Stimulated activated CD4-positive, alpha-beta T cell treated with anti-CD3 and anti-CD28 coated beads, TNF-alpha, amount 100 ng/mL, for 24 hours (primary cell): ENCODE results near the gene CLDND1.

Experiments
- DNase-seq, 3 experiments: peaks; one replicate each; pipeline ENCODE4 v3.0.0-alpha.2; 2020; ENCODE audit warnings: low read depth in 3 of 3

CLDND1 gene

DNA sequence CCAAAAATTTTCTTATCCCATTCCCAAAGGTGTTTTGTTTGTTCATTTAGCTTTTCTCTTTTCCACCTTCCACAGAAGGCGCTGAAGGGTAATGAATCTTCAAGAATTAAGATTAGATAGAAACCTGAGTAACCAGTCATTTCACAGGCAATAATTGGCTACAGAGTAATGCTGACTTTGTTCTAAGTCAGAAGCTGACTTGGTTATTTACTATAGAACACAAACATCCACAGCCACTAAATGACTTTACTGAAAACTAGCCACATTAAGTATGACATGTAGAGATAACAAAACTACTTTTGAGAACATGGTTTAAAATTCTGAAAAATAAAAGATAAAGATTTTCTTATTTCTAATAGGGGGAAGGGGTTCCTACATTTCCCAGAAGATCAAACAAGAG lies 7.8 kb downstream of the CLDND1 start:
- DNase-seq: no peak

- DNase-seq: no peak
Observed at GRCh38 chr3:98513736-98514135, 9.0 kb downstream of the CLDND1 start.

GRCh38 chr3:98513091-98513511 lies 9.6 kb downstream of the CLDND1 start:
- no peak for DNase-seq

- no peak for DNase-seq
Observed at GRCh38 chr3:98512576-98512975, 10.1 kb downstream of the CLDND1 start.

GRCh38 chr3:98508582-98508981 lies 14.1 kb downstream of the CLDND1 start:
- DNase-seq: no peak

DNA sequence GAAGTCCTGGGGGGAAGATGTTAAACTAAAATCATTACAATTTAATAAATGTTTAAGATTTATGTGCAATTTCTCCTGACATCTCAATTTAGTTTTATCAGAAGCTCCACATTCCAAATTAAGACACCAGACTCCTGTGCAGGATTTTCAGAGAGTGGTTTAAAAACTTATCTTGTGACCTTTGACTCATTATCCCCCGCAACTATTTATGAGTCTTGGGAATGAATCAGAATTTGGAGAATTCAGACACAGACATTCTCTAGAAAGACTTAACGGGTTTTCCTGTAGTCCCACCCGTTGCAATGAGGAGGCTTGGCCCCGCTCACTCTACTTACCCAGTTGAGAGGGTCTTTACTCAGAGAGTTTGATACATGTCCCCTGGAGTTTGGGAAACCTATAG lies 18.2 kb downstream of the CLDND1 start:
- DNase-seq: no peak

DNA sequence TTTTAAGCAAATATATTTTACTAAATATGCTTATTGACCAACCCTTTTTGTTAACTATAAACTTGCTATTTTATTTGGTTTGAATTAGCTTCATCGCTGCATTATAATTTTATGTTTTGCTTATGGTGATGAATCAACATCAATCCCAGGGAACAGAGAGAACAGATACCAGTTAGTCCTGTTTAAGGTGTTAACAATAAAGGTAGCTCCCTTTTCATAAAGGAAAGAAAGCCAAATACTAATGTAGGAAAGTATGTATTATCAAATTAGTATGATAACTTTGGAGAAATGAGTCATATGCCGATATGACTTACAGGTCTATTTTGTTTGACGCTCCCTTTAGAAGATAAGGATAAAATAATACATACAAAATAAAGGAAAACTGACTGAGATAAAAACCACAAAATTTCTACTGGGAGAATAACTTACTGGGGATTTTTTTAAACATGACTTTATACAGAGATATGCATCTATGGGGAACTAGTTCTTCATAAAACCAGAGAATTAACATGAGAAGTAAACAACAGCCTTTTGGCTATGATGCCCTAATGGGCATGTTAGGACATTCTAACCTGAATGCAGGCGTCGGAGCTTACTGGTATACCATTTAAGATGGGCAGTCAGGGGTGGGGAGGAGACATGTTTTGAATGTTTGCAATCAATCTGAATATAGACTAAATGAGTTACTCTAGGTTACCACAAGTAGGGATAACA lies 20.7 kb downstream of the CLDND1 start:
- no peak for DNase-seq

GRCh38 chr3:98501270-98501669 lies 21.4 kb downstream of the CLDND1 start:
- DNase-seq: no peak

GRCh38 chr3:98500019-98500418 lies 22.7 kb downstream of the CLDND1 start:
- DNase-seq: no peak

GRCh38 chr3:98497381-98497780 lies 25.3 kb downstream of the CLDND1 start, which contains the start of gene OR5K2:
Gene OR5K2 (plus strand): TSS chr3:98497681. CDS start chr3:98497681, 0 bp downstream.
- DNase-seq: no peak

DNA sequence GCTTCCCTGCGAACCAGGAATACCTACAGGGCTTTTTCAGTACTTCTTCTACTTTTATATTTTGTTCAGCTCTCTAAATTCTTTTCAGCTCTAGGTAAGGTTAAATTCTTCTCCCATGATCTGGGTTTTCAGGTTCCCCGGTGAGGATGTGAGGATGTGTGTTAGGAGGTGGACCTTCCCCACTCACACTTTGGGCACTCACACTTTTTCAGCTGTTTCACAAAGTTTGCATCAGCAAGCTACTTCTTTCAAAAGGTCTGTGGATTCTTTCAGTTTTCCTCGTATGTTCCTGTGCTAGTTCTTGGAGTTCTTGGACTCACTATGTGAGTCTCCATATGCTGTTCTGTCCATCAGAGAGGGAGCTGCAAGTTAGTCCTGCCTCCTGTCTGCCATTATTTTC lies 39.1 kb downstream of the CLDND1 start:
- DNase-seq: no peak

DNA sequence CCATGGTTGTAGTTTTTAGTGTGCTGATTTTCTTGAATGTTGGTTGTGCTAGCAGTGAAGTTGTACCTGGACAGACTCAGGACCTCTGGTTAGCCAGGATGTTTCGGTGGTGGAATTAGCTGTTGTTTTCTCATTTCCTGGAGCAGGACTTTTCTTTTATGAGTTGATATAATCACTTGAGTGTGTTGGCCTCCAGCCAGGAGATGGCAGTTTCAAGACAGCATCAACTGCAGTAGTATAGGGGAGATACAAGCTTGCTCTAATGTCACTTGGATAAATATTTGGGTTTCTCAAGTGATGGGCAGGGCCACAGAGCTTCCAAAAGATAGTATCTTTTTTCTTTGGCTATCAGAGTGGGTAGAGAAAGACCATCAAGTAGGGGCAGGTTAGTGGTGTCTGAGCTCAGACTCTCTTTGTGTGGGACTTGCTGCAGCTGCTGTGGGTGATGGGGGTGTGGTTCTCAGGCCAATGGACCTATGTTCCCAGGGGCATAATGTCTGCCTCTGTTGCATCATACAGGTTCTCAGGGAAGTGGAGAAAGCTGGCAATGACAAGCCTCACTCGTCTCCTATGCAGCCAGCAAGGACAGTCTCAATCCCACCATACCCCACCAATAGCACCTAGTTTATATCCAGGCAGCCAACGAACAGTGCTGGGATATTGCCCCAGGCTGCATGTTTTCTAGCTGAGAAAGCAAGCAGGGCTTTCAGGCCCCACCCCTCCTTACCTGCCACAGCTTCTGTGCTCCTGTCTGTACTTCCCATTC lies 39.8 kb downstream of the CLDND1 start:
- no peak for DNase-seq
